ENCODE data around the gene SYTL2.

SYTL2 gene

DNA sequence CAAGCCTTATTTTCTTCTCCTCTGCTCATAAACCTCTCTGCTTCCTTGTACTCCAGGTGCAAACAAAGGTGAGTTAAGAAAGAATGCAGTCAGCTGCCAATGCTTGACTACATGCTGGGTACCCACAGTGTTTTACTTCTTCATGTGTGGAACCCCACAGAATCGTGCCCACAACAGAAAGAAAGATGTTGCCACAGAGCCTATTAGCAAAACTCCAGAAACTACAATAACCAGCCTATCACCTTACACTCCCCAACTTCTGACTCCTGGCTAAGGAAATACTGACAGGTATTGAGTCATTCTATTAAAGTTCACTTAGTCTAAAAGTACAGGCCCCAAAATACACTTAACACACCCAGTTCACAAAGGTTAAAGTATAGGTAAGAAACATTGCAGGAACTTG lies 68.1 kb downstream of the SYTL2 start:
- Histone ChIP-seq H3K27ac (no peak overlapping the region), H3K4me2 (no peak overlapping the region)

DNA sequence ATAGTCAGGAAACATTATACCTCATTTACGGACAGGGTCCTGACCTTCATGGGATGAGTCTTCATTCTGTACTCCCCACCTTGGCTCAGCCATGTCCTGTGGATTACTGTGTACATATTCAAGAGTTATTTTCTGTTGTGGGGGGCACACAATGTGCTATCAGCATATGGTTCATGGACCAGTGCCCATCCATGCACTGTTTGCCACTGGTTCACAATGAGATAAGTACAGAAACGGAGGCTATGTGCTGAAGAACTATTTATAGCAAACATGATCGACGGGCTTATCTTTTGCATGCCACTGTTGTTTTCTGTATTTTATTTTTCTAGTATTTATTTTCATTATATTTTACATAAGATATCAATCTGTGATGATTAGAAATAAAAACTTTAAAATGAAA lies 68.6 kb downstream of the SYTL2 start:
- H3K4me3 ChIP-seq (IDR thresholded peaks at IDR 0.05; ENCODE audit: insufficient read depth, low read depth, low read length): no peak overlapping the region
- no peaks in the 10 kb centered on the region for H3K27me3 ChIP-seq (ENCODE audit: insufficient read depth, low read depth)
- H3K36me3 ChIP-seq (ENCODE audit: insufficient read depth): no peaks in the 10 kb centered on the region
- no peaks in the 10 kb centered on the region for H3K79me2 ChIP-seq (ENCODE audit: insufficient read depth, low read depth)
- no peaks in the 10 kb centered on the region for H4K20me1 ChIP-seq (ENCODE audit: insufficient read depth)
- no peak overlapping the region for H3K4me2 ChIP-seq
- no peak overlapping the region for H3K9ac ChIP-seq
- H3K4me1 ChIP-seq (ENCODE audit: low read depth, poor library complexity, severe bottlenecking): no peaks in the 10 kb centered on the region
- H3K27ac ChIP-seq: no peak overlapping the region
- H2AFZ ChIP-seq (ENCODE audit: low read depth): no peak overlapping the region
- TF ChIP-seq, protein P1, sequence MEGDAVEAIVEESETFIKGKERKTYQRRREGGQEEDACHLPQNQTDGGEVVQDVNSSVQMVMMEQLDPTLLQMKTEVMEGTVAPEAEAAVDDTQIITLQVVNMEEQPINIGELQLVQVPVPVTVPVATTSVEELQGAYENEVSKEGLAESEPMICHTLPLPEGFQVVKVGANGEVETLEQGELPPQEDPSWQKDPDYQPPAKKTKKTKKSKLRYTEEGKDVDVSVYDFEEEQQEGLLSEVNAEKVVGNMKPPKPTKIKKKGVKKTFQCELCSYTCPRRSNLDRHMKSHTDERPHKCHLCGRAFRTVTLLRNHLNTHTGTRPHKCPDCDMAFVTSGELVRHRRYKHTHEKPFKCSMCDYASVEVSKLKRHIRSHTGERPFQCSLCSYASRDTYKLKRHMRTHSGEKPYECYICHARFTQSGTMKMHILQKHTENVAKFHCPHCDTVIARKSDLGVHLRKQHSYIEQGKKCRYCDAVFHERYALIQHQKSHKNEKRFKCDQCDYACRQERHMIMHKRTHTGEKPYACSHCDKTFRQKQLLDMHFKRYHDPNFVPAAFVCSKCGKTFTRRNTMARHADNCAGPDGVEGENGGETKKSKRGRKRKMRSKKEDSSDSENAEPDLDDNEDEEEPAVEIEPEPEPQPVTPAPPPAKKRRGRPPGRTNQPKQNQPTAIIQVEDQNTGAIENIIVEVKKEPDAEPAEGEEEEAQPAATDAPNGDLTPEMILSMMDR (conservative IDR thresholded peaks at IDR 0.05; ENCODE audit: low read depth, low read length): no peak

More for the DNA sequence above, 68.1 kb downstream of the SYTL2 start:
- Histone ChIP-seq H3K9ac (no peak overlapping the region), H3K4me3 (IDR thresholded peaks at IDR 0.05; ENCODE audit: insufficient read depth, low read depth, low read length) (no peak overlapping the region), H3K27me3 (ENCODE audit: insufficient read depth, low read depth) (no peaks in the 10 kb centered on the region), H4K20me1 (ENCODE audit: insufficient read depth) (no peaks in the 10 kb centered on the region), H3K36me3 (ENCODE audit: insufficient read depth) (no peaks in the 10 kb centered on the region), H3K4me1 (ENCODE audit: low read depth, poor library complexity, severe bottlenecking) (no peaks in the 10 kb centered on the region), H3K79me2 (ENCODE audit: insufficient read depth, low read depth) (no peaks in the 10 kb centered on the region), H2AFZ (ENCODE audit: low read depth) (no peak overlapping the region)
- TF ChIP-seq, protein P1 (conservative IDR thresholded peaks at IDR 0.05; ENCODE audit: low read depth, low read length): no peak

DNA sequence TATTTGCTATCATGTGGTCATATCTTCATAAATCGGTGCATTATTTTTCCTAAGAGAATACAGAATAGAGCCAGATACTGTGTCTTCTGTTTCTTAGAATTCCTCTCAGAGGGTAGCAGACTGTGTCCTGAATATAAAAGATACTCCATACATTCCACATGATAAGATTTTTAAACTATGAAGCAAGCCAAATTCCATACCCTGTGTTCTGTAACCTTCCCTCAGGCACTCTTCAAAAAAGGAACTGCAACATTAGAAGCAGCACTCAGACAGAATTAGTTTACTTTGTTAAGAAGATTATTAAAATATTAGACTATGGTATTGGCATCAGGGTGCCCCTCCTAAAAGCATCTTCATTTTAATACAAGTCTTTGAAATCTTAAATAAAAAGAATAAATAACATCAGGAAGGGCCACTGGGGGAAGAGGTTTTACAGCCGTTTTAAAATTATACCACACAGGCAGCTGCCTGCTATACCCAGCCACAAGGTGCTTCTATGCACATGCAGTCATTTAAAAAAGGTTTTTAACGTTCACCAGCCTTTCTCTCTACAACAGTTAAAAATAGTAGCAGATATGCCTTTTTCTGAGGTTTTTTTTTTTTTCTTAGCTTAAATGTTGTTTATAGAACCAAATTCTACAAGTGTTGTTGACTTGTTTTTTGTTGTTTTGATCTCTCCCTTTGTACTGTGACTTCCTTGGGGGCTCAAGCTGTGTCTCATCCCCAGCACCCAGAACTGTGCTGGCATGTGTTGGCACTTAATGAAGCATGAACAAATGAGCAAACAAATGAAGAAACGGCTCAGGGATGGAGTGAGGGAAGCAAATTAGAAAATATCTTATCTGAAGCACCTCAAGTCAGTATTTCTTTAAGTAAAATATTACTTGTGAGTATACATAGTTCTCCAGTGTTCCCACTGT lies 70.2 kb downstream of the SYTL2 start:
- Histone ChIP-seq H3K9ac (no peak overlapping the region), H3K79me2 (ENCODE audit: insufficient read depth, low read depth) (no peaks in the 10 kb centered on the region), H3K4me1 (ENCODE audit: low read depth, poor library complexity, severe bottlenecking) (no peaks in the 10 kb centered on the region), H3K27ac (no peak overlapping the region), H2AFZ (ENCODE audit: low read depth) (no peak overlapping the region), H3K4me3 (IDR thresholded peaks at IDR 0.05; ENCODE audit: insufficient read depth, low read depth, low read length) (no peak overlapping the region), H3K4me2 (no peak overlapping the region), H4K20me1 (ENCODE audit: insufficient read depth) (no peaks in the 10 kb centered on the region), H3K27me3 (ENCODE audit: insufficient read depth, low read depth) (no peaks in the 10 kb centered on the region), H3K36me3 (ENCODE audit: insufficient read depth) (no peaks in the 10 kb centered on the region)
- TF ChIP-seq, protein P1 (conservative IDR thresholded peaks at IDR 0.05; ENCODE audit: low read depth, low read length): no peak

DNA sequence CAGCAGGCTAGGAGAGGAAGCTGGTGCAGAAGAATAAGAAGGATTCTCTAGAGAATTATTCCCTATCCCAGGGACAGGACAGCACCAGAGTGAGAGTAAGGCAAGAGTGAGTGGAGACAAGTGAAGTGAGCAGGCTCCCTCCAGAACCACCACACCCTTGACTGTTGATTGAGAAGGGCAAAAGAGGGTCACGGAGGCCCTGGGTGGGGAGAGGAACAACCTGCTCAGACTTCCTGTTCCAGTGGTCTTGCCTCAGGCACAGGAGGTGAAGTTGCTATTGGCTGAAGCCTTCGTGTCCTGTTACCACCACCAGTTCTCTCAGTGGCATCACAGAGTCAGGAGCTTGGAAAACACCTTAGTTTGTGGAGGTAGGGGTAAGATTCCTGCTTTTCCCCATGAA lies 73.2 kb downstream of the SYTL2 start:
- H3K27ac ChIP-seq: no peak overlapping the region
- H4K20me1 ChIP-seq (ENCODE audit: insufficient read depth): no peaks in the 10 kb centered on the region
- TF ChIP-seq, protein P1 (conservative IDR thresholded peaks at IDR 0.05; ENCODE audit: low read depth, low read length): no peak
- no peaks in the 10 kb centered on the region for H3K79me2 ChIP-seq (ENCODE audit: insufficient read depth, low read depth)
- H3K9ac ChIP-seq: no peak overlapping the region
- H3K27me3 ChIP-seq (ENCODE audit: insufficient read depth, low read depth): no peaks in the 10 kb centered on the region
- no peak overlapping the region for H3K4me2 ChIP-seq
- no peaks in the 10 kb centered on the region for H3K4me1 ChIP-seq (ENCODE audit: low read depth, poor library complexity, severe bottlenecking)
- H3K4me3 ChIP-seq (IDR thresholded peaks at IDR 0.05; ENCODE audit: insufficient read depth, low read depth, low read length): no peak overlapping the region
- no peak overlapping the region for H2AFZ ChIP-seq (ENCODE audit: low read depth)
- no peaks in the 10 kb centered on the region for H3K36me3 ChIP-seq (ENCODE audit: insufficient read depth)
